Endothelial cell of umbilical vein (primary cell): Measurements from ENCODE around the gene RAB3D. TPM values are rescaled to one million over a fixed set of nuclear protein-coding genes. Genes with fewer than 3 reads are reported as not detected.

Experiments
- BruUV-seq: library from RNA; stranded (reverse); fragments of 400-500 nt; replicated peaks from 2 replicates; lab custom pipeline; 2021; lab: Mats Ljungman, UMichigan
- CTCF ChIA-PET: fragments of 300-600, 350-600 bp; sonication (Branson Sonifier 250); formaldehyde crosslinking; loops from one replicate; lab custom pipeline; 2021; ENCODE audit warnings: antibody characterized with exemption, inconsistent platforms; lab: Charles Lee
- POLR2A ChIA-PET: fragments of 300-600, 350-600 bp; sonication (Branson Sonifier 250); formaldehyde crosslinking; loops from one replicate; lab custom pipeline; 2021; ENCODE audit warnings: antibody characterized with exemption, inconsistent platforms; lab: Charles Lee
- DNase-seq: peaks from one replicate; pipeline ENCODE4 v3.0.0-alpha.2; 2011; ENCODE audit warnings: low read depth, low spot score
- FAIRE-seq: peaks from 2 replicates; lab custom pipeline; 2011; peaks lifted over from hg19 to GRCh38; lab: Jason Lieb, UNC
- H2AFZ ChIP-seq: 2 replicates; pipeline ENCODE4 v1.6.0; 2012; ENCODE audit warnings: low read depth, low read length, control low read depth, inconsistent platforms
- H3K27ac ChIP-seq: 2 replicates; pipeline ENCODE4 v1.5.1; 2011; ENCODE audit warnings: low read depth, mild to moderate bottlenecking, control low read depth, low read length, moderate library complexity; ENCODE audit not compliant: insufficient read depth
- H3K27me3 ChIP-seq, 2 experiments: 2 replicates each; pipeline versions ENCODE4 v1.6.0 to v1.6.1; 2011; ENCODE audit warnings: low read length in 2 of 2, mixed read lengths in 1 of 2; ENCODE audit not compliant: control insufficient read depth in 2 of 2, insufficient read depth in 2 of 2
- H3K36me3 ChIP-seq, 2 experiments: 2 replicates in 1 of 2; 3 replicates in 1 of 2; pipeline ENCODE4 v1.5.1; 2011; ENCODE audit warnings: low read length in 2 of 2, mild to moderate bottlenecking in 1 of 2, moderate library complexity in 1 of 2; ENCODE audit not compliant: control insufficient read depth in 2 of 2, insufficient read depth in 2 of 2; ENCODE audit errors: extremely low read depth in 1 of 2
- H3K4me1 ChIP-seq: 3 replicates; pipeline ENCODE4 v1.5.1; 2011; ENCODE audit warnings: mild to moderate bottlenecking, low read length; ENCODE audit not compliant: control insufficient read depth, insufficient read depth; ENCODE audit errors: extremely low read depth
- H3K4me2 ChIP-seq: 2 replicates; pipeline ENCODE4 v1.6.1; 2011; ENCODE audit warnings: low read length, control low read depth, mixed read lengths; ENCODE audit not compliant: insufficient read depth
- H3K4me3 ChIP-seq, 3 experiments: fragments of 200-600 bp in 1 of 3; sonication (generic), shearing (Covaris generic) in 1 of 3; replicated peaks in 1 of 3; 2 replicates each; pipeline ENCODE4 v1.5.1; 2011 to 2016; ENCODE audit warnings: control low read depth in 3 of 3, low read length in 3 of 3, mild to moderate bottlenecking in 2 of 3, inconsistent platforms in 1 of 3, low read depth in 1 of 3, moderate library complexity in 1 of 3; ENCODE audit not compliant: insufficient read depth in 1 of 3
- H3K79me2 ChIP-seq: 2 replicates; pipeline ENCODE4 v1.6.0; 2012; ENCODE audit warnings: low read length, inconsistent platforms; ENCODE audit not compliant: control insufficient read depth, insufficient read depth
- H3K9ac ChIP-seq: replicated peaks from 2 replicates; pipeline ENCODE3; 2011; ENCODE audit warnings: low read length, control low read depth; ENCODE audit not compliant: insufficient read depth; ENCODE audit errors: extremely low read depth
- H3K9me1 ChIP-seq: replicated peaks from 3 replicates; pipeline ENCODE4 v1.6.0; 2011; ENCODE audit warnings: mild to moderate bottlenecking, low read length; ENCODE audit not compliant: control insufficient read depth, insufficient read depth; ENCODE audit errors: extremely low read depth
- H3K9me3 ChIP-seq: replicated peaks from 2 replicates; pipeline ENCODE4 v1.5.1; 2012; ENCODE audit warnings: low read length, inconsistent platforms; ENCODE audit not compliant: control insufficient read depth, insufficient read depth
- H4K20me1 ChIP-seq: replicated peaks from 2 replicates; pipeline ENCODE3; 2011; ENCODE audit warnings: mild to moderate bottlenecking, low read length; ENCODE audit not compliant: control insufficient read depth, insufficient read depth; ENCODE audit errors: extremely low read depth
- EZH2 ChIP-seq: IDR thresholded peaks from 2 replicates; pipeline ENCODE4 v1.6.1; 2012; ENCODE audit warnings: borderline replicate concordance, low read depth, mild to moderate bottlenecking, moderate library complexity, low read length, inconsistent platforms; ENCODE audit not compliant: severe bottlenecking
- FOS ChIP-seq: IDR thresholded peaks from 2 replicates; pipeline ENCODE4 v1.6.1; 2011; ENCODE audit warnings: mild to moderate bottlenecking, low read length, moderate library complexity, borderline replicate concordance; ENCODE audit not compliant: insufficient read depth
- GATA2 ChIP-seq: IDR thresholded peaks from 2 replicates; pipeline ENCODE4 v1.7.0; 2011; ENCODE audit warnings: low read depth, mild to moderate bottlenecking, moderate library complexity, mixed read lengths, low read length; ENCODE audit not compliant: insufficient read length, insufficient read depth
- JUN ChIP-seq: IDR thresholded peaks from 2 replicates; pipeline ENCODE4 v1.6.1; 2011; ENCODE audit warnings: borderline replicate concordance, low read depth; ENCODE audit not compliant: insufficient read length, insufficient read depth
- MYC ChIP-seq: IDR thresholded peaks from one replicate; pipeline ENCODE4 v1.6.1; 2011; ENCODE audit warnings: mild to moderate bottlenecking, low read depth, low read length
- POLR2A ChIP-seq: IDR thresholded peaks from 2 replicates; pipeline ENCODE4 v1.6.1; 2012; ENCODE audit warnings: low read depth, mild to moderate bottlenecking, control low read depth, low read length
- POLR2AphosphoS5 ChIP-seq: IDR thresholded peaks from 2 replicates; pipeline ENCODE4 v1.6.1; 2012; ENCODE audit warnings: low read depth, mild to moderate bottlenecking, control low read depth, low read length, moderate library complexity; ENCODE audit not compliant: insufficient read depth
- dilution Hi-C: fragments of 300-500 bp; cut with MboI; formaldehyde crosslinking; loops from one replicate; pipeline ENCODE4 v1.15.0; 2019; ENCODE audit warnings: low sequenced_read_pairs; ENCODE audit not compliant: extremely low pct_ligation_motif_present
- intact Hi-C: fragments of 100-400 bp; cut with micrococcal nuclease; formaldehyde crosslinking; loops from one replicate; pipeline ENCODE4 v1.10.0; 2022
- polyA plus RNA-seq, 4 experiments: library from polyadenylated mRNA; depleted of rRNA in 3 of 4; stranded (reverse) in 3 of 4; unstranded in 1 of 4; fragments of >200 nt; gene quantifications; 2 replicates each; pipeline versions ENCODE4 v1.2.1 to v1.2.3, GENCODE V29; 2011 to 2012; ENCODE audit warnings: missing spikeins in 1 of 4
- total RNA-seq: library from RNA; stranded (reverse); gene quantifications from 2 replicates; pipeline ENCODE4 v1.2.3, GENCODE V29; 2021
- TF ChIP-seq, protein P1 (sequence below), 2 donors: IDR thresholded peaks; 1 replicate in 1 of 2; 2 replicates in 1 of 2; pipeline ENCODE4 v1.5.1; 2011; ENCODE audit warnings: low read length in 2 of 2, mild to moderate bottlenecking in 2 of 2, moderate library complexity in 2 of 2, control low read depth in 1 of 2, inconsistent platforms in 1 of 2, low read depth in 1 of 2; ENCODE audit not compliant: insufficient read depth in 1 of 2; ENCODE audit errors: extremely low read depth in 1 of 2
- TF ChIP-seq, protein P2 (sequence below): IDR thresholded peaks from 2 replicates; pipeline ENCODE4 v1.6.1; 2011; ENCODE audit not compliant: insufficient read depth, insufficient read length

Gene RAB3D
- total and polyA plus RNA-seq, 2 donors (not counting 3 experiments of a cell fraction or from before 2014, with no cell fraction given): 35.4 to 48.2 TPM

DNA sequence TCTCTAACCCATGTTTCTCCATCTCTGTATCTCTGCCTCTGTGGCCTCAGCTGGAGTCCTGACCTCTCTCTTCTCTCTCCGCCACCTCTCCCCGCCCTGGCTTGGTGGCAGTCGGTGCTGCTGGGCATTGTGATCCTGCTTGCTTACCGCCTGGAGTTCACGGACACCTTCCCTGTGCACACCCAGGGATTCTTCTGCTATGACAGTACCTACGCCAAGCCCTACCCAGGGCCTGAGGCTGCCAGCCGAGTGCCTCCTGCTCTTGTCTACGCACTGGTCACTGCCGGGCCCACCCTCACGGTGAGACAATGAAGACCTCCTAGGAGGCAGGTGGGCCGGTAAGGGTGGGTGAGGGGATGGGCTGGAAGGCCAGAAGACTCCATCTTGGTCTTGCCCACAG lies 20.0 kb upstream of the RAB3D start:
- POLR2A ChIA-PET: no interaction called here
- no peak overlapping the region for H3K4me3 ChIP-seq
- no peaks in the 10 kb centered on the region for H3K9me3 ChIP-seq
- H3K4me2 ChIP-seq: no peak overlapping the region
- no peak overlapping the region for H3K27ac ChIP-seq
- FAIRE-seq: no peak
- DNase-seq: no peak
- H3K36me3 ChIP-seq: peaks cover 0 to 11% of the 10 kb centered on the region in 2 experiments
- H3K4me1 ChIP-seq: no peaks in the 10 kb centered on the region
- CTCF ChIA-PET: interaction anchor here (1.2 kb wide), 1 partner anchor 21 kb away, joined by 3 read pairs; no protein-coding TSS in a partner anchor
- H3K79me2 ChIP-seq: no peaks in the 10 kb centered on the region
- H3K9ac ChIP-seq: no peak overlapping the region
- no TSS peak for BruUV-seq
- H3K9me1 ChIP-seq: no peaks in the 10 kb centered on the region
- intact Hi-C loops (no loop called here), dilution Hi-C loops (no loop called here)
- TF ChIP-seq, protein P1, sequence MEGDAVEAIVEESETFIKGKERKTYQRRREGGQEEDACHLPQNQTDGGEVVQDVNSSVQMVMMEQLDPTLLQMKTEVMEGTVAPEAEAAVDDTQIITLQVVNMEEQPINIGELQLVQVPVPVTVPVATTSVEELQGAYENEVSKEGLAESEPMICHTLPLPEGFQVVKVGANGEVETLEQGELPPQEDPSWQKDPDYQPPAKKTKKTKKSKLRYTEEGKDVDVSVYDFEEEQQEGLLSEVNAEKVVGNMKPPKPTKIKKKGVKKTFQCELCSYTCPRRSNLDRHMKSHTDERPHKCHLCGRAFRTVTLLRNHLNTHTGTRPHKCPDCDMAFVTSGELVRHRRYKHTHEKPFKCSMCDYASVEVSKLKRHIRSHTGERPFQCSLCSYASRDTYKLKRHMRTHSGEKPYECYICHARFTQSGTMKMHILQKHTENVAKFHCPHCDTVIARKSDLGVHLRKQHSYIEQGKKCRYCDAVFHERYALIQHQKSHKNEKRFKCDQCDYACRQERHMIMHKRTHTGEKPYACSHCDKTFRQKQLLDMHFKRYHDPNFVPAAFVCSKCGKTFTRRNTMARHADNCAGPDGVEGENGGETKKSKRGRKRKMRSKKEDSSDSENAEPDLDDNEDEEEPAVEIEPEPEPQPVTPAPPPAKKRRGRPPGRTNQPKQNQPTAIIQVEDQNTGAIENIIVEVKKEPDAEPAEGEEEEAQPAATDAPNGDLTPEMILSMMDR (IDR thresholded peaks at IDR 0.05; ENCODE audit: extremely low read depth in 1 of 2, insufficient read depth in 1 of 2, low read depth in 1 of 2, low read length in 2 of 2): no peak
- TF ChIP-seq EZH2 (no peak), POLR2A (no peak), MYC (no peak), GATA2 (no peak), POLR2AphosphoS5 (no peak), FOS (no peak), JUN (no peak)
- TF ChIP-seq, protein P2, sequence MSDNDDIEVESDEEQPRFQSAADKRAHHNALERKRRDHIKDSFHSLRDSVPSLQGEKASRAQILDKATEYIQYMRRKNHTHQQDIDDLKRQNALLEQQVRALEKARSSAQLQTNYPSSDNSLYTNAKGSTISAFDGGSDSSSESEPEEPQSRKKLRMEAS: no peak
- H4K20me1 ChIP-seq: no peaks in the 10 kb centered on the region
- no peak overlapping the region for H2AFZ ChIP-seq
- H3K27me3 ChIP-seq: no peaks in the 10 kb centered on the region
